Endodermal cell (in vitro differentiated cells): ENCODE results near the gene TGM4. TPM values are rescaled to one million over a fixed set of nuclear protein-coding genes. Genes with fewer than 3 reads are reported as not detected.

Experiments
- DNase-seq: peaks from one replicate; pipeline ENCODE4 v3.0.0-alpha.2; 2017
- H3K27ac ChIP-seq: 2 replicates; pipeline ENCODE4 v1.5.1; 2013; ENCODE audit warnings: mild to moderate bottlenecking, low read depth, low read length, moderate library complexity
- H3K27me3 ChIP-seq: 2 replicates; pipeline ENCODE4 v1.6.1; 2013; ENCODE audit warnings: mild to moderate bottlenecking, low read length, moderate library complexity; ENCODE audit not compliant: insufficient read depth, control insufficient read depth, poor library complexity, severe bottlenecking
- H3K36me3 ChIP-seq: 2 replicates; pipeline ENCODE4 v1.7.0; 2013; ENCODE audit warnings: mild to moderate bottlenecking, low read length, moderate library complexity; ENCODE audit not compliant: control insufficient read depth, insufficient read depth
- H3K4me1 ChIP-seq: one replicate; pipeline ENCODE4 v1.7.0; 2013; ENCODE audit warnings: low read length; ENCODE audit not compliant: control insufficient read depth, insufficient read depth
- H3K4me3 ChIP-seq: 2 replicates; pipeline ENCODE4 v1.5.1; 2013; ENCODE audit warnings: mild to moderate bottlenecking, low read length, moderate library complexity
- H3K9ac ChIP-seq: 2 replicates; pipeline ENCODE4 v1.6.1; 2013; ENCODE audit warnings: mild to moderate bottlenecking, low read length, moderate library complexity; ENCODE audit not compliant: poor library complexity, severe bottlenecking; ENCODE audit errors: extremely low read depth
- H3K9me3 ChIP-seq: 2 replicates; pipeline ENCODE4 v1.6.1; 2013; ENCODE audit warnings: mild to moderate bottlenecking, low read length, moderate library complexity; ENCODE audit not compliant: control insufficient read depth
- H3K27ac Mint-ChIP-seq: 2 replicates; pipeline ENCODE4 v1.8.0; 2020; ENCODE audit warnings: mixed read lengths
- H3K27me3 Mint-ChIP-seq: 2 replicates; pipeline ENCODE4 v1.8.0; 2021; ENCODE audit warnings: mild to moderate bottlenecking, mixed read lengths; ENCODE audit not compliant: insufficient read depth
- H3K36me3 Mint-ChIP-seq: 2 replicates; pipeline ENCODE4 v1.8.0; 2020; ENCODE audit warnings: low read depth, mixed read lengths
- H3K4me1 Mint-ChIP-seq: 2 replicates; pipeline ENCODE4 v1.8.0; 2020; ENCODE audit warnings: mixed read lengths
- H3K4me3 Mint-ChIP-seq: 2 replicates; pipeline ENCODE4 v1.8.0; 2020; ENCODE audit warnings: mild to moderate bottlenecking, moderate library complexity, mixed read lengths
- H3K9me3 Mint-ChIP-seq: 2 replicates; pipeline ENCODE4 v1.8.0; 2020; ENCODE audit warnings: mild to moderate bottlenecking, mixed read lengths
- WGBS, 2 experiments: methylation state at CpG; one replicate each; pipeline versions ENCODE4 v1.1.5 to v1.1.7; 2013; ENCODE audit warnings: missing lambda C conversion rate in 2 of 2, mixed read lengths in 1 of 2; ENCODE audit not compliant: insufficient coverage in 1 of 2, insufficient read length in 1 of 2; 5-methylcytosine and 5-hydroxymethylcytosine counted together
- total RNA-seq, 2 donors: library from RNA; stranded (reverse); fragmentation: NEBNext Ultra II Directional in 1 of 2; extraction: Animal tissue kit (Norgen Biotek cat#: 25700) in 1 of 2; gene quantifications; 2 replicates in 1 of 2; 3 replicates in 1 of 2; pipeline ENCODE4 v1.2.1, GENCODE V29; 2021
- TF ChIP-seq, protein P1 (sequence below): fragments of 200-600 bp; sonication (generic); conservative IDR thresholded peaks from 2 replicates; pipeline ENCODE4 v1.5.0; 2021; ENCODE audit warnings: antibody characterized with exemption, mild to moderate bottlenecking

The TGM4 gene
- total RNA-seq, 2 donors from 2014 or later, result not detected

GRCh38 chr3:44865272-44866035 lies 9.0 kb upstream of the TGM4 start:
- Mint-ChIP-seq H3K4me3 (no peak overlapping the region), H3K27ac (no peak overlapping the region), H3K27me3 (no peaks in the 10 kb centered on the region), H3K9me3 (peaks cover 5% of the 10 kb centered on the region), H3K4me1 (no peaks in the 10 kb centered on the region), H3K36me3 (peaks cover 13% of the 10 kb centered on the region)
- Histone ChIP-seq H3K4me3 (no peak overlapping the region), H3K27ac (no peak overlapping the region), H3K4me1 (no peaks in the 10 kb centered on the region), H3K9me3 (no peaks in the 10 kb centered on the region), H3K36me3 (peaks cover 4% of the 10 kb centered on the region), H3K9ac (no peak overlapping the region), H3K27me3 (no peaks in the 10 kb centered on the region)
- 90 to 91% methylated on average over 6 to 7 of the region's 7 CpGs for WGBS, 2 experiments
- TF ChIP-seq, protein P1, sequence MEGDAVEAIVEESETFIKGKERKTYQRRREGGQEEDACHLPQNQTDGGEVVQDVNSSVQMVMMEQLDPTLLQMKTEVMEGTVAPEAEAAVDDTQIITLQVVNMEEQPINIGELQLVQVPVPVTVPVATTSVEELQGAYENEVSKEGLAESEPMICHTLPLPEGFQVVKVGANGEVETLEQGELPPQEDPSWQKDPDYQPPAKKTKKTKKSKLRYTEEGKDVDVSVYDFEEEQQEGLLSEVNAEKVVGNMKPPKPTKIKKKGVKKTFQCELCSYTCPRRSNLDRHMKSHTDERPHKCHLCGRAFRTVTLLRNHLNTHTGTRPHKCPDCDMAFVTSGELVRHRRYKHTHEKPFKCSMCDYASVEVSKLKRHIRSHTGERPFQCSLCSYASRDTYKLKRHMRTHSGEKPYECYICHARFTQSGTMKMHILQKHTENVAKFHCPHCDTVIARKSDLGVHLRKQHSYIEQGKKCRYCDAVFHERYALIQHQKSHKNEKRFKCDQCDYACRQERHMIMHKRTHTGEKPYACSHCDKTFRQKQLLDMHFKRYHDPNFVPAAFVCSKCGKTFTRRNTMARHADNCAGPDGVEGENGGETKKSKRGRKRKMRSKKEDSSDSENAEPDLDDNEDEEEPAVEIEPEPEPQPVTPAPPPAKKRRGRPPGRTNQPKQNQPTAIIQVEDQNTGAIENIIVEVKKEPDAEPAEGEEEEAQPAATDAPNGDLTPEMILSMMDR, result no peak
- DNase-seq, result no peak

- Histone ChIP-seq H3K9ac (no peak overlapping the region), H3K4me3 (no peak overlapping the region), H3K9me3 (no peaks in the 10 kb centered on the region), H3K27me3 (no peaks in the 10 kb centered on the region), H3K36me3 (peaks cover 4% of the 10 kb centered on the region), H3K4me1 (no peaks in the 10 kb centered on the region), H3K27ac (no peak overlapping the region)
- WGBS, 2 experiments, result 94 to 100% methylated on average over 3 to 6 of the region's 7 CpGs
- peaks cover 13% of the 10 kb centered on the region for H3K36me3 Mint-ChIP-seq
- H3K4me1 Mint-ChIP-seq, result no peaks in the 10 kb centered on the region
- TF ChIP-seq, protein P1, result no peak
- H3K27ac Mint-ChIP-seq, result no peak overlapping the region
- peaks cover 2% of the 10 kb centered on the region for H3K9me3 Mint-ChIP-seq
- H3K27me3 Mint-ChIP-seq, result no peaks in the 10 kb centered on the region
- H3K4me3 Mint-ChIP-seq, result no peak overlapping the region
- no peak for DNase-seq
These were observed 6.8 kb upstream of the TGM4 start for GRCh38 chr3:44867421-44868111.

GRCh38 chr3:44870375-44871061 lies 3.9 kb upstream of the TGM4 start:
- TF ChIP-seq, protein P1, result no peak
- 89 to 98% methylated on average over 4 to 7 of the region's 8 CpGs for WGBS, 2 experiments
- no peak for DNase-seq
- Mint-ChIP-seq H3K27me3 (no peaks in the 10 kb centered on the region), H3K4me3 (no peak overlapping the region), H3K4me1 (no peaks in the 10 kb centered on the region), H3K36me3 (peaks cover 7% of the 10 kb centered on the region), H3K9me3 (peaks cover 2% of the 10 kb centered on the region), H3K27ac (no peak overlapping the region)
- Histone ChIP-seq H3K36me3 (peaks cover 4% of the 10 kb centered on the region), H3K9ac (no peak overlapping the region), H3K27ac (no peak overlapping the region), H3K4me1 (no peaks in the 10 kb centered on the region), H3K9me3 (no peaks in the 10 kb centered on the region), H3K4me3 (no peak overlapping the region), H3K27me3 (no peaks in the 10 kb centered on the region)
